PFSK-1 (cell line): ENCODE results near the gene ITGA11.

Source experiments
- FOXP2 ChIP-seq: optimal IDR thresholded peaks from 2 replicates; pipeline ENCODE3; 2011; ENCODE audit warnings: borderline replicate concordance, control low read depth, inconsistent platforms; ENCODE audit not compliant: insufficient read depth; ENCODE audit errors: extremely low read length, extremely low read depth
- POLR2AphosphoS5 ChIP-seq: IDR thresholded peaks from 2 replicates; pipeline ENCODE4 v1.6.1; 2012; ENCODE audit warnings: low read depth, mild to moderate bottlenecking, control low read depth, low read length, moderate library complexity
- REST ChIP-seq, 2 experiments: IDR thresholded peaks; 2 replicates each; pipeline versions ENCODE4 v1.6.1 to v1.8.0; 2011 to 2012; ENCODE audit warnings: low read depth in 2 of 2, low read length in 2 of 2, control low read depth in 1 of 2, inconsistent platforms in 1 of 2, mild to moderate bottlenecking in 1 of 2, moderate library complexity in 1 of 2; ENCODE audit not compliant: insufficient read depth in 1 of 2
- SIN3A ChIP-seq: IDR thresholded peaks from 2 replicates; pipeline ENCODE4 v1.6.1; 2012; ENCODE audit warnings: mild to moderate bottlenecking, low read length, moderate library complexity, borderline replicate concordance; ENCODE audit not compliant: insufficient read depth
- TAF1 ChIP-seq: IDR thresholded peaks from 2 replicates; pipeline ENCODE4 v1.6.1; 2012; ENCODE audit warnings: low read length, control low read depth, borderline replicate concordance; ENCODE audit not compliant: insufficient read depth

- TF ChIP-seq POLR2AphosphoS5 (no peak), TAF1 (no peak), REST (IDR thresholded peaks at IDR 0.05; ENCODE audit: insufficient read depth in 1 of 2, low read depth in 2 of 2, low read length in 2 of 2) (no peak), SIN3A (no peak), FOXP2 (no peak)
These were observed 54.2 kb downstream of the ITGA11 start for GRCh38 chr15:68377766-68378165.
